OCI-LY3 (cell line): ENCODE measurements around the gene TTC23.

Experiments used
- EZH2phosphoT487 ChIP-seq: fragments of 200-600 bp; shearing (Covaris generic); IDR thresholded peaks from 2 replicates; pipeline ENCODE4 v1.6.1; 2018; ENCODE audit warnings: antibody characterized with exemption, mixed run types, low read depth
- TF ChIP-seq, protein P1 (sequence below): fragments of 200-600, 300-600 bp; sonication (generic); IDR thresholded peaks from 2 replicates; pipeline ENCODE4 v1.5.1; 2014; ENCODE audit warnings: antibody characterized with exemption, low read length, low read depth

DNA sequence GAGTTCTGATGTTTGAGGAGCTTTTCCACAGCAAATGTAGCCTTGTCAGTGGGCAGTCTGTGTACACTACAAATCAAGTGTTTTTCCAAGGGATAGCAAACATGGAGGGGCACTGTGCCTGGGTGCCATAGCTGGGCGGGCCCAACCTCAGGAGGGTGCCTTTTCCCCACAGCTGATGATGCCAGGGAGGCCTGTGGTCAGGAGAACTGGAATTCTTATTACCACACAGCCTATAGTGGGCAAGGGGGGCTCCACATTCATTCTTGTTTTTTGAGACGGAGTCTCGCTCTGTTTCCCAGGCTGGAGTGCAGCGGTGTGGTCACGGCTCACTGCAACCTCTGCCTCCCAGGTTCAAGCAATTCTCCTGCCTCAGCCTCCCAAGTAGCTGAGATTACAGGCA, 102.7 kb downstream of the TTC23 start:
- TF ChIP-seq, protein P1, sequence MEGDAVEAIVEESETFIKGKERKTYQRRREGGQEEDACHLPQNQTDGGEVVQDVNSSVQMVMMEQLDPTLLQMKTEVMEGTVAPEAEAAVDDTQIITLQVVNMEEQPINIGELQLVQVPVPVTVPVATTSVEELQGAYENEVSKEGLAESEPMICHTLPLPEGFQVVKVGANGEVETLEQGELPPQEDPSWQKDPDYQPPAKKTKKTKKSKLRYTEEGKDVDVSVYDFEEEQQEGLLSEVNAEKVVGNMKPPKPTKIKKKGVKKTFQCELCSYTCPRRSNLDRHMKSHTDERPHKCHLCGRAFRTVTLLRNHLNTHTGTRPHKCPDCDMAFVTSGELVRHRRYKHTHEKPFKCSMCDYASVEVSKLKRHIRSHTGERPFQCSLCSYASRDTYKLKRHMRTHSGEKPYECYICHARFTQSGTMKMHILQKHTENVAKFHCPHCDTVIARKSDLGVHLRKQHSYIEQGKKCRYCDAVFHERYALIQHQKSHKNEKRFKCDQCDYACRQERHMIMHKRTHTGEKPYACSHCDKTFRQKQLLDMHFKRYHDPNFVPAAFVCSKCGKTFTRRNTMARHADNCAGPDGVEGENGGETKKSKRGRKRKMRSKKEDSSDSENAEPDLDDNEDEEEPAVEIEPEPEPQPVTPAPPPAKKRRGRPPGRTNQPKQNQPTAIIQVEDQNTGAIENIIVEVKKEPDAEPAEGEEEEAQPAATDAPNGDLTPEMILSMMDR: no peak
- TF ChIP-seq EZH2phosphoT487: no peak
